Activated naive CD4-positive, alpha-beta T cell treated with anti-CD3 and anti-CD28 coated beads, Interleukin-2, amount 10 ng/mL, durations not matched to agents 7 days and 5 days (primary cell): ENCODE results near the gene PMP22.

Source experiments
- CTCF ChIA-PET: fragments of 350-600 bp; sonication (Branson Sonifier 250); formaldehyde crosslinking; loops from one replicate; lab custom pipeline; 2021; ENCODE audit warnings: antibody characterized with exemption; lab: Charles Lee
- DNase-seq: peaks from one replicate; pipeline ENCODE4 v3.0.0-alpha.2; 2020
- H3K27ac Mint-ChIP-seq: one replicate; pipeline ENCODE4 v1.8.0; 2021; ENCODE audit warnings: mild to moderate bottlenecking, moderate library complexity, mixed read lengths
- H3K27me3 Mint-ChIP-seq: one replicate; pipeline ENCODE4 v1.8.0; 2021; ENCODE audit warnings: mild to moderate bottlenecking, mixed read lengths
- H3K36me3 Mint-ChIP-seq: one replicate; pipeline ENCODE4 v1.8.0; 2021; ENCODE audit warnings: mixed read lengths
- H3K4me1 Mint-ChIP-seq: one replicate; pipeline ENCODE4 v1.8.0; 2021; ENCODE audit warnings: mixed read lengths
- H3K4me3 Mint-ChIP-seq: one replicate; pipeline ENCODE4 v1.8.0; 2021; ENCODE audit warnings: mild to moderate bottlenecking, moderate library complexity, mixed read lengths
- H3K9me3 Mint-ChIP-seq: one replicate; pipeline ENCODE4 v1.8.0; 2021; ENCODE audit warnings: mixed read lengths

The PMP22 gene

GRCh38 chr17:15255713-15256454, 9.2 kb downstream of the PMP22 start:
- Mint-ChIP-seq H3K36me3 (no peaks in the 10 kb centered on the region), H3K4me3 (no peak overlapping the region), H3K27me3 (peaks cover 57% of the 10 kb centered on the region), H3K9me3 (no peaks in the 10 kb centered on the region), H3K4me1 (peaks cover 15% of the 10 kb centered on the region), H3K27ac (no peak overlapping the region)
- CTCF ChIA-PET, result interaction anchor here (4.6 kb wide), 1 partner anchor 246 kb away, joined by 62 read pairs; no protein-coding TSS in a partner anchor
- no peak for DNase-seq

- Mint-ChIP-seq H3K4me3 (no peak overlapping the region), H3K9me3 (no peaks in the 10 kb centered on the region), H3K36me3 (no peaks in the 10 kb centered on the region), H3K27me3 (peaks cover 21% of the 10 kb centered on the region), H3K4me1 (no peaks in the 10 kb centered on the region), H3K27ac (no peak overlapping the region)
- no peak for DNase-seq
- CTCF ChIA-PET, result interaction anchor here (3.2 kb wide), 1 partner anchor 7 kb away, joined by 15 read pairs; no protein-coding TSS in a partner anchor
Measured at GRCh38 chr17:15250135-15250860, 14.8 kb downstream of the PMP22 start.

- Mint-ChIP-seq H3K27ac (no peak overlapping the region), H3K36me3 (no peaks in the 10 kb centered on the region), H3K4me3 (no peak overlapping the region), H3K27me3 (peaks cover 21% of the 10 kb centered on the region), H3K4me1 (no peaks in the 10 kb centered on the region), H3K9me3 (no peaks in the 10 kb centered on the region)
- CTCF ChIA-PET, result interaction anchor here (3.2 kb wide), 1 partner anchor 8 kb away, joined by 15 read pairs; no protein-coding TSS in a partner anchor
- no peak for DNase-seq
Measured at GRCh38 chr17:15249487-15249886, 15.6 kb downstream of the PMP22 start.

GRCh38 chr17:15247891-15248529, 17.1 kb downstream of the PMP22 start:
- Mint-ChIP-seq H3K4me3 (no peak overlapping the region), H3K36me3 (no peaks in the 10 kb centered on the region), H3K9me3 (no peaks in the 10 kb centered on the region), H3K27ac (no peak overlapping the region), H3K4me1 (no peaks in the 10 kb centered on the region), H3K27me3 (peaks cover 10% of the 10 kb centered on the region)
- DNase-seq, result no peak
- CTCF ChIA-PET, result interaction anchor here (0.7 to 3.2 kb wide), 3 partner anchors 10 to 255 kb away, joined by 3 to 15 read pairs (median 4); no protein-coding TSS in a partner anchor

GRCh38 chr17:15245054-15245453, 20.1 kb downstream of the PMP22 start:
- Mint-ChIP-seq H3K36me3 (no peaks in the 10 kb centered on the region), H3K27me3 (peaks cover 7% of the 10 kb centered on the region), H3K27ac (no peak overlapping the region), H3K4me1 (no peaks in the 10 kb centered on the region), H3K9me3 (no peaks in the 10 kb centered on the region), H3K4me3 (no peak overlapping the region)
- CTCF ChIA-PET, result no interaction called here
- DNase-seq, result no peak

- no peak for DNase-seq
- no peaks in the 10 kb centered on the region for H3K9me3 Mint-ChIP-seq
- H3K27ac Mint-ChIP-seq, result no peak overlapping the region
- peaks cover 9% of the 10 kb centered on the region for H3K4me1 Mint-ChIP-seq
- H3K36me3 Mint-ChIP-seq, result no peaks in the 10 kb centered on the region
- H3K27me3 Mint-ChIP-seq, result peaks cover 6% of the 10 kb centered on the region
- H3K4me3 Mint-ChIP-seq, result no peak overlapping the region
- CTCF ChIA-PET, result no interaction called here
Measured at GRCh38 chr17:15240644-15241043, 24.5 kb downstream of the PMP22 start.

- H3K4me1 Mint-ChIP-seq, result peaks cover 12% of the 10 kb centered on the region
- no peaks in the 10 kb centered on the region for H3K36me3 Mint-ChIP-seq
- peaks cover 6% of the 10 kb centered on the region for H3K27me3 Mint-ChIP-seq
- CTCF ChIA-PET, result no interaction called here
- DNase-seq, result no peak
- no peak overlapping the region for H3K4me3 Mint-ChIP-seq
- H3K9me3 Mint-ChIP-seq, result no peaks in the 10 kb centered on the region
- H3K27ac Mint-ChIP-seq, result no peak overlapping the region
Measured at GRCh38 chr17:15239491-15239890, 25.6 kb downstream of the PMP22 start.

GRCh38 chr17:15238676-15239422, 26.3 kb downstream of the PMP22 start:
- CTCF ChIA-PET, result no interaction called here
- DNase-seq, result no peak
- H3K9me3 Mint-ChIP-seq, result no peaks in the 10 kb centered on the region
- H3K27ac Mint-ChIP-seq, result no peak overlapping the region
- no peaks in the 10 kb centered on the region for H3K36me3 Mint-ChIP-seq
- no peak overlapping the region for H3K4me3 Mint-ChIP-seq
- H3K4me1 Mint-ChIP-seq, result peaks cover 12% of the 10 kb centered on the region
- H3K27me3 Mint-ChIP-seq, result peaks cover 6% of the 10 kb centered on the region

- peaks cover 6% of the 10 kb centered on the region for H3K27me3 Mint-ChIP-seq
- H3K27ac Mint-ChIP-seq, result no peak overlapping the region
- peaks cover 12% of the 10 kb centered on the region for H3K4me1 Mint-ChIP-seq
- CTCF ChIA-PET, result no interaction called here
- H3K9me3 Mint-ChIP-seq, result no peaks in the 10 kb centered on the region
- DNase-seq, result no peak
- H3K36me3 Mint-ChIP-seq, result no peaks in the 10 kb centered on the region
- no peak overlapping the region for H3K4me3 Mint-ChIP-seq
Measured at GRCh38 chr17:15238057-15238456, 27.1 kb downstream of the PMP22 start.

- Mint-ChIP-seq H3K4me1 (peaks cover 12% of the 10 kb centered on the region), H3K4me3 (no peak overlapping the region), H3K27ac (no peak overlapping the region), H3K36me3 (no peaks in the 10 kb centered on the region), H3K27me3 (peaks cover 6% of the 10 kb centered on the region), H3K9me3 (no peaks in the 10 kb centered on the region)
- CTCF ChIA-PET, result interaction anchor here (1.4 kb wide), 1 partner anchor 21 kb away, joined by 3 read pairs; no protein-coding TSS in a partner anchor
- no peak for DNase-seq
Measured at GRCh38 chr17:15237106-15237425, 28.1 kb downstream of the PMP22 start.

GRCh38 chr17:15236281-15237105, 28.6 kb downstream of the PMP22 start:
- no peak for DNase-seq
- CTCF ChIA-PET, result interaction anchor here (1.4 kb wide), 1 partner anchor 21 kb away, joined by 3 read pairs; no protein-coding TSS in a partner anchor

GRCh38 chr17:15233971-15234370, 31.2 kb downstream of the PMP22 start:
- Mint-ChIP-seq H3K4me3 (no peak overlapping the region), H3K27ac (no peak overlapping the region), H3K36me3 (no peaks in the 10 kb centered on the region), H3K4me1 (peaks cover 12% of the 10 kb centered on the region), H3K9me3 (no peaks in the 10 kb centered on the region), H3K27me3 (no peaks in the 10 kb centered on the region)
- CTCF ChIA-PET, result interaction anchor here (0.7 to 1.3 kb wide), 3 partner anchors 8 to 269 kb away, joined by 3 to 5 read pairs (median 3); no protein-coding TSS in a partner anchor
- no peak for DNase-seq

More at GRCh38 chr17:15236281-15237105, 28.6 kb downstream of the PMP22 start:
- Mint-ChIP-seq H3K27ac (no peak overlapping the region), H3K27me3 (peaks cover 6% of the 10 kb centered on the region), H3K36me3 (no peaks in the 10 kb centered on the region), H3K4me3 (no peak overlapping the region), H3K4me1 (peaks cover 12% of the 10 kb centered on the region), H3K9me3 (no peaks in the 10 kb centered on the region)
